GM23338 (cell line): ENCODE data around the gene ZNF532. TPM values are rescaled to one million over a fixed set of nuclear protein-coding genes. Genes with fewer than 3 reads are reported as not detected.

ENCODE experiments used
- ATAC-seq: fragments of 200-7000 bp; cut with Tn5 transposase; 3 replicates; pipeline ENCODE4 v1.9.1; 2020
- DNase-seq: peaks from one replicate; pipeline ENCODE4 v3.0.0-alpha.2; 2015; ENCODE audit warnings: low spot score
- H2AFZ ChIP-seq: fragments of 200-600 bp; sonication (generic); 2 replicates; pipeline ENCODE4 v1.8.0; 2016; ENCODE audit warnings: antibody characterized with exemption, mild to moderate bottlenecking, moderate library complexity
- H3F3A ChIP-seq: fragments of 200-600 bp; sonication (generic); replicated peaks from 2 replicates; pipeline ENCODE4 v1.8.0; 2017; ENCODE audit warnings: antibody characterized with exemption, mixed run types, low read depth
- H3K27ac ChIP-seq: fragments of 200-600 bp; sonication (generic); 2 replicates; pipeline ENCODE4 v1.6.1; 2016; ENCODE audit warnings: low read depth
- H3K27me3 ChIP-seq: fragments of 200-600 bp; sonication (generic); 2 replicates; pipeline ENCODE4 v1.8.0; 2016; ENCODE audit warnings: mild to moderate bottlenecking, mixed run types, moderate library complexity; ENCODE audit not compliant: insufficient read depth
- H3K36me3 ChIP-seq: fragments of 200-600 bp; sonication (generic); 2 replicates; pipeline ENCODE4 v1.8.0; 2016; ENCODE audit warnings: mild to moderate bottlenecking; ENCODE audit not compliant: insufficient read depth
- H3K4me1 ChIP-seq: fragments of 200-600 bp; sonication (generic); 2 replicates; pipeline ENCODE4 v1.8.0; 2016; ENCODE audit warnings: mild to moderate bottlenecking, moderate library complexity; ENCODE audit not compliant: insufficient read depth
- H3K4me2 ChIP-seq: fragments of 200-600 bp; sonication (generic); 2 replicates; pipeline ENCODE4 v1.7.1; 2017; ENCODE audit warnings: mixed run types
- H3K4me3 ChIP-seq: fragments of 200-600 bp; sonication (generic); 2 replicates; pipeline ENCODE4 v1.6.1; 2016; ENCODE audit warnings: mixed run types
- H3K79me2 ChIP-seq: fragments of 200-600 bp; sonication (generic); replicated peaks from 2 replicates; pipeline ENCODE4 v1.8.0; 2017; ENCODE audit warnings: mild to moderate bottlenecking; ENCODE audit not compliant: insufficient read depth
- H3K9me2 ChIP-seq: fragments of 200-600 bp; sonication (generic); 2 replicates; pipeline ENCODE4 v1.8.0; 2017; ENCODE audit not compliant: insufficient read depth
- H4K20me1 ChIP-seq: fragments of 200-600 bp; sonication (generic); replicated peaks from 2 replicates; pipeline ENCODE4 v1.8.0; 2017; ENCODE audit warnings: mild to moderate bottlenecking; ENCODE audit not compliant: insufficient read depth
- H3K27ac Mint-ChIP-seq: 2 replicates; pipeline ENCODE4 v1.8.0; 2020; ENCODE audit warnings: inconsistent platforms, mild to moderate bottlenecking, moderate library complexity, mixed read lengths
- H3K27me3 Mint-ChIP-seq: 3 replicates; pipeline ENCODE4 v1.8.0; 2022; ENCODE audit warnings: low read depth, mild to moderate bottlenecking, moderate library complexity, mixed read lengths, inconsistent platforms; ENCODE audit not compliant: insufficient read depth, poor library complexity
- H3K36me3 Mint-ChIP-seq: 3 replicates; pipeline ENCODE4 v1.8.0; 2021; ENCODE audit warnings: low read depth, mild to moderate bottlenecking, inconsistent platforms, moderate library complexity, mixed read lengths
- H3K4me1 Mint-ChIP-seq: 3 replicates; pipeline ENCODE4 v1.8.0; 2020; ENCODE audit warnings: mild to moderate bottlenecking, inconsistent platforms, mixed read lengths
- H3K4me3 Mint-ChIP-seq: 3 replicates; pipeline ENCODE4 v1.8.0; 2021; ENCODE audit warnings: moderate library complexity, mild to moderate bottlenecking, inconsistent platforms, mixed read lengths
- H3K9me3 Mint-ChIP-seq: 3 replicates; pipeline ENCODE4 v1.8.0; 2020; ENCODE audit warnings: moderate library complexity, mild to moderate bottlenecking, inconsistent platforms, mixed read lengths
- CREB1 ChIP-seq: fragments of 250-450 bp; sonication (Bioruptor Pico); IDR thresholded peaks from 2 replicates; pipeline ENCODE4 v1.5.0; 2020; ENCODE audit warnings: low read depth, mild to moderate bottlenecking, moderate library complexity
- CTCF ChIP-seq, 2 experiments: fragments of 200-600 bp in 1 of 2; sonication (generic) in 1 of 2; conservative IDR thresholded peaks; 2 replicates each; pipeline versions ENCODE4 v1.5.1 to v1.6.1; 2016 to 2017; ENCODE audit warnings: antibody characterized with exemption in 2 of 2, low read depth in 2 of 2, mild to moderate bottlenecking in 2 of 2, moderate library complexity in 1 of 2
- ETS1 ChIP-seq: IDR thresholded peaks from 2 replicates; pipeline ENCODE4 v1.6.1; 2016; ENCODE audit warnings: antibody characterized with exemption
- EZH2 ChIP-seq: fragments of 200-600 bp; sonication (generic); IDR thresholded peaks from one replicate; pipeline ENCODE4 v1.8.0; 2017; ENCODE audit warnings: antibody characterized with exemption, mild to moderate bottlenecking, low read depth; ENCODE audit not compliant: unreplicated experiment
- EZH2phosphoT487 ChIP-seq: fragments of 200-600 bp; sonication (generic); IDR thresholded peaks from one replicate; pipeline ENCODE4 v1.8.1; 2018; ENCODE audit warnings: antibody characterized with exemption; ENCODE audit not compliant: unreplicated experiment
- JUNB ChIP-seq: IDR thresholded peaks from one replicate; pipeline ENCODE4 v1.6.1; 2016; ENCODE audit warnings: antibody characterized with exemption; ENCODE audit not compliant: unreplicated experiment
- NANOG ChIP-seq: IDR thresholded peaks from 2 replicates; pipeline ENCODE4 v1.6.1; 2016; ENCODE audit warnings: antibody characterized with exemption, borderline replicate concordance
- POLR2AphosphoS5 ChIP-seq: IDR thresholded peaks from 2 replicates; pipeline ENCODE4 v1.6.1; 2016; ENCODE audit warnings: antibody characterized with exemption, low read depth
- REST ChIP-seq: IDR thresholded peaks from one replicate; pipeline ENCODE4 v1.6.1; 2018; ENCODE audit warnings: antibody characterized with exemption; ENCODE audit not compliant: unreplicated experiment
- STAT1 ChIP-seq: IDR thresholded peaks from one replicate; pipeline ENCODE4 v1.6.1; 2016; ENCODE audit warnings: antibody characterized with exemption; ENCODE audit not compliant: unreplicated experiment
- ZNF114 ChIP-seq: fragments of 250-450 bp; sonication (Bioruptor Pico); IDR thresholded peaks from 2 replicates; pipeline ENCODE4 v1.5.0; 2020; ENCODE audit warnings: mild to moderate bottlenecking, moderate library complexity
- ZNF331 ChIP-seq: fragments of 250-450 bp; sonication (Bioruptor Pico); IDR thresholded peaks from 2 replicates; pipeline ENCODE4 v1.5.0; 2020; ENCODE audit warnings: low read depth, mild to moderate bottlenecking, moderate library complexity
- ZNF462 ChIP-seq: fragments of 250-450 bp; sonication (Bioruptor Pico); IDR thresholded peaks from 2 replicates; pipeline ENCODE4 v1.5.0; 2020; ENCODE audit warnings: mild to moderate bottlenecking, moderate library complexity
- polyA plus RNA-seq: library from polyadenylated mRNA; unstranded; fragments of >200 nt; fragmentation: Nextera tagmentation; extraction: Ambion mirVana; gene quantifications from 2 replicates; pipeline ENCODE4 v1.2.1, GENCODE V29; 2016
- total RNA-seq: library from RNA; depleted of rRNA; stranded (reverse); fragments of >200 nt; shearing (Covaris generic); gene quantifications from 2 replicates; pipeline ENCODE4 v1.2.3, GENCODE V29; 2014

The ZNF532 gene
- total and polyA plus RNA-seq, 2 experiments from 2014 or later: 51.5 to 225 TPM

- peaks cover 25% of the 10 kb centered on the region for H3K36me3 ChIP-seq
- H3K79me2 ChIP-seq: peaks cover 98% of the 10 kb centered on the region
- ATAC-seq (no peak), DNase-seq (no peak)
- no peak overlapping the region for H3K4me2 ChIP-seq
- Mint-ChIP-seq H3K36me3 (peaks cover 94% of the 10 kb centered on the region), H3K9me3 (no peaks in the 10 kb centered on the region), H3K4me3 (no peak overlapping the region), H3K27me3 (peaks cover 7% of the 10 kb centered on the region), H3K4me1 (peaks cover 42% of the 10 kb centered on the region), H3K27ac (no peak overlapping the region)
- no peak overlapping the region for H2AFZ ChIP-seq
- no peaks in the 10 kb centered on the region for H3K27me3 ChIP-seq
- H3K4me3 ChIP-seq: no peak overlapping the region
- TF ChIP-seq EZH2phosphoT487: no peak
- no peak for TF ChIP-seq EZH2
- no peak for TF ChIP-seq REST
- TF ChIP-seq CTCF (conservative IDR thresholded peaks at IDR 0.05; ENCODE audit: low read depth in 2 of 2): no peak
- TF ChIP-seq JUNB: no peak
- no peak for TF ChIP-seq ETS1
- TF ChIP-seq NANOG: no peak
- no peak for TF ChIP-seq ZNF462
- no peak for TF ChIP-seq POLR2AphosphoS5
- TF ChIP-seq STAT1: no peak
- no peak for TF ChIP-seq ZNF331 (CRISPR knock-in tag)
- no peak for TF ChIP-seq CREB1 (CRISPR knock-in tag)
- no peak for TF ChIP-seq ZNF114 (CRISPR knock-in tag)
- H3F3A ChIP-seq: peaks cover 25% of the 10 kb centered on the region; the same call in 1 of the 2 replicates
- H4K20me1 ChIP-seq: peaks cover 48% of the 10 kb centered on the region
- H3K4me1 ChIP-seq: peaks cover 20% of the 10 kb centered on the region
- no peak overlapping the region for H3K27ac ChIP-seq
- H3K9me2 ChIP-seq: no peaks in the 10 kb centered on the region
Observed at GRCh38 chr18:58884680-58885079, 20.0 kb downstream of the ZNF532 start.
